Left ventricle myocardium inferior (tissue), 1 donor: ENCODE data around the gene MARS2. TPM values are rescaled to one million over a fixed set of nuclear protein-coding genes. Genes with fewer than 3 reads are reported as not detected.

ENCODE experiments used
- DNase-seq: peaks from one replicate; pipeline ENCODE4 v3.0.0-alpha.2; 2020
- H3K27ac ChIP-seq: fragments of 200-600 bp; replicated peaks from 2 replicates; pipeline ENCODE4 v1.8.0; 2021
- H3K27me3 ChIP-seq: fragments of 200-600 bp; 2 replicates; pipeline ENCODE4 v1.8.0; 2021; ENCODE audit warnings: low read depth
- H3K36me3 ChIP-seq: fragments of 200-600 bp; 2 replicates; pipeline ENCODE4 v1.8.0; 2021
- H3K4me1 ChIP-seq: fragments of 200-600 bp; 2 replicates; pipeline ENCODE4 v1.8.0; 2021
- H3K4me3 ChIP-seq: fragments of 200-600 bp; 2 replicates; pipeline ENCODE4 v1.8.0; 2021; ENCODE audit warnings: mild to moderate bottlenecking, moderate library complexity
- H3K9me3 ChIP-seq: fragments of 200-600 bp; replicated peaks from 2 replicates; pipeline ENCODE4 v1.8.0; 2021
- CTCF ChIP-seq: fragments of 200-600 bp; IDR thresholded peaks from 2 replicates; pipeline ENCODE4 v1.8.0; 2021; ENCODE audit warnings: antibody characterized with exemption, mild to moderate bottlenecking, borderline replicate concordance
- intact Hi-C: fragments of 100-400 bp; cut with micrococcal nuclease; formaldehyde crosslinking; loops from one replicate; pipeline ENCODE4 v1.11.0; 2022
- total RNA-seq: library from RNA; stranded (reverse); fragmentation: NEBNext Ultra II Directional; extraction: Animal tissue kit (Norgen Biotek cat#: 25700); gene quantifications from one replicate; pipeline ENCODE4 v1.2.1, GENCODE V29; 2021
- donor health status: DM: no; HTN: yes; CAD: no; lungs with severe emphysema.

Gene MARS2
- total RNA-seq, 1 donor from 2014 or later = 7.2 TPM

DNA sequence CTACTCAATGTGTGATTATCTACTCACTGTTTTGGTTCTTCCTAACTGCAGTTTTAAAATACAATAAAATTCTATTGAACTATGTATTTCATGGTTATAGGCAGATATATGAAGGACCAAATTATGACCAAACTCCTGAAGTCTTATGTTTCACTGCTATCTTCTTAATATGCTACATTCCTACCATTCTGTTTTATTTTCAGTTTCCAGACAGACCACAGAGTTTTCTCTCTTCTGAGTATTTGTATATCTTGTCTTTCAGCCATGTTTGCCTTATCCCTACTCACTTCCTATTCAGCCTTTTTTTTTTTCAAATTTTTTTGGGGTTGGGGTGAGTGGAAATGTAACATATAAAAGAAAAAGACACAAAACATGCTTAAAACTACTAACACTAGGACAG lies 36.1 kb upstream of the MARS2 start:
- H3K36me3 ChIP-seq = peaks cover 6% of the 10 kb centered on the region
- intact Hi-C loops = no loop called here
- TF ChIP-seq CTCF = no peak
- peaks cover 9% of the 10 kb centered on the region for H3K27me3 ChIP-seq
- no peak overlapping the region for H3K27ac ChIP-seq
- H3K4me1 ChIP-seq = peaks cover 16% of the 10 kb centered on the region
- no peak overlapping the region for H3K4me3 ChIP-seq
- no peak for DNase-seq
- H3K9me3 ChIP-seq = peaks cover 55% of the 10 kb centered on the region

DNA sequence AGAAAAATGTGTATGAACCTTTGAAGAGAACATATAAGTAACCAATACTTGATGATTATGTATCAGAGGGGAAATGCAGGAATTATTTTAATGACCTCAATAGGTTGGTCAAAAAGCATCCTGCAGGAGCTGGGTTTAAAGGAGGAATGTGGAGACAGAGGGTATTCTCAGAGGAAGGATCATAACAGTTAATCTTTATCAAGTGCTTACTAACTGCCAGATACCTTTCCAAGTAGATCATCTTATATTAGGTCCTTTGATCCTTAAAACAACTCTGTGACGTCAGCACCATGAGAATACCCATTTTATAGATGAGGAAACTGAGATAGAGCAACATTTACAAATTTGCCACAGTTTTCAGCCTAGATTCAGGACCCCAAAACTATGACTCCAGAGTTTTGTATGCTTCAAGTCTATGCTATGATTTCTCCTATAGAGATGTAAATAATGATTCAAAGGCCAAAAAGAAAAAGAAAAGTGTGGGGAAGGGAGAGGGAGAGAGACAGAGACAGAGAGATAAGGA lies 32.7 kb upstream of the MARS2 start:
- TF ChIP-seq CTCF = no peak

GRCh38 chr2:197673106-197673505 lies 32.1 kb upstream of the MARS2 start:
- H3K4me1 ChIP-seq = peaks cover 33% of the 10 kb centered on the region
- no peak for DNase-seq
- H3K27ac ChIP-seq = no peak overlapping the region
- H3K4me3 ChIP-seq = peak overlapping the region; percentile 66
- TF ChIP-seq CTCF = no peak
- no peaks in the 10 kb centered on the region for H3K36me3 ChIP-seq
- intact Hi-C loops = no loop called here
- H3K27me3 ChIP-seq = peaks cover 9% of the 10 kb centered on the region
- H3K9me3 ChIP-seq = peaks cover 17% of the 10 kb centered on the region

More for the DNA sequence above, 32.7 kb upstream of the MARS2 start:
- Histone ChIP-seq H3K27me3 (peaks cover 9% of the 10 kb centered on the region), H3K9me3 (peaks cover 22% of the 10 kb centered on the region), H3K27ac (no peak overlapping the region), H3K4me1 (peaks cover 31% of the 10 kb centered on the region), H3K36me3 (no peaks in the 10 kb centered on the region), H3K4me3 (peak overlapping the region; percentile 66)
- intact Hi-C loops = no loop called here
- DNase-seq = no peak

GRCh38 chr2:197673606-197674005 lies 31.6 kb upstream of the MARS2 start:
- Histone ChIP-seq H3K4me1 (peaks cover 33% of the 10 kb centered on the region), H3K9me3 (peaks cover 17% of the 10 kb centered on the region), H3K36me3 (no peaks in the 10 kb centered on the region), H3K27ac (peak overlapping the region; percentile 83), H3K4me3 (peak overlapping the region; percentile 66), H3K27me3 (peaks cover 9% of the 10 kb centered on the region)
- DNase-seq = no peak
- TF ChIP-seq CTCF = no peak
- intact Hi-C loops = no loop called here

GRCh38 chr2:197674060-197674459 lies 31.1 kb upstream of the MARS2 start:
- Histone ChIP-seq H3K27me3 (peaks cover 9% of the 10 kb centered on the region), H3K27ac (peak overlapping the region; percentile 83), H3K36me3 (no peaks in the 10 kb centered on the region), H3K4me1 (peaks cover 33% of the 10 kb centered on the region), H3K9me3 (peaks cover 13% of the 10 kb centered on the region), H3K4me3 (peak overlapping the region; percentile 66)
- intact Hi-C loops = no loop called here
- no peak for DNase-seq
- TF ChIP-seq CTCF = no peak

DNA sequence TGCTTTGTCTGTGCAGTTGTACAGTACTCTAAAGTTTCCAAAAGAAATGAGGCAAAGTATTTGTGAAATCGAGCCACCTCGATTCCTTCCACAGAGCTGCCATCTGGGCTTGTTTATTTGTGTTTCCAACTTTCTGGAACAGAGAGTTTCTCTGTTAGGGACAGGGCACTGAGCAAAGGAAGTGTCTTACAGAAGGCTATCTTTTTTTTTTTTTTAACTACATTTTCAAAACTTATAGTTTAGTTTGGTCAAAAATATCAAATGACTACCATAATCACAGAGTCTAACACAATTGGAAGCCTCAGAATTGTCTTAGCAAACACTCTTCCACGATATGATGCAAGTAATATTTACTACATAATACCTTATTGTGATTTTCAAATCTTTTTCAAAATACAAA lies 30.6 kb upstream of the MARS2 start:
- TF ChIP-seq CTCF = no peak
- H3K27ac ChIP-seq = peak overlapping the region; percentile 83
- H3K27me3 ChIP-seq = peaks cover 9% of the 10 kb centered on the region
- intact Hi-C loops = no loop called here
- no peaks in the 10 kb centered on the region for H3K36me3 ChIP-seq
- H3K9me3 ChIP-seq = peaks cover 8% of the 10 kb centered on the region
- peaks cover 33% of the 10 kb centered on the region for H3K4me1 ChIP-seq
- no peak for DNase-seq
- peak overlapping the region; percentile 66 for H3K4me3 ChIP-seq
